ENCODE measurements around the gene BRD1. TPM values are rescaled to one million over a fixed set of nuclear protein-coding genes. Genes with fewer than 3 reads are reported as not detected.
A peak's percentile ranks its signal among the peaks of the same experiment; 100 is the strongest.

Gene BRD1
- total RNA-seq, 1 donor from 2014 or later, result 32.4 TPM

DNA sequence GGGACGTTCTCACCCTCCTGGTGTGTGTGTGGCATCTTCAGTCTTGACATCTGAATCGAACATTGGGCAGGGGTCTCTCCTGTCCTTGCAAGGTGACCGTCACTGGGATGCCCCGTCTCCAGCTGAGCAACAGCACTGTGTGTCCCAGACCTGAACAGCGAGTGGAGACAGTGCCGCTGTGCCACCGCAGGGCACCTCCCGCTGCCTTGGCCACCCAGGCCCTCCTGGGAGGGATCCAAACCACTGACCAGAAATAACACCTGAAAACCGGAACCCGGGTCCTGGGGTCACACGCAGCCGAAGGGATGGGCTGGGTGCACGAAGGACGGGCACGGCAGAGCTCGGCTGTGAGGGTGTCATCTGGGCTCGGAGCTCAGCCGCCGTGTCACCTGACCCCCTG lies 102.2 kb downstream of the BRD1 start:
- no peaks in the 10 kb centered on the region for H3K79me2 ChIP-seq (ENCODE audit: insufficient read depth, low read length)
- H3K4me1 ChIP-seq (ENCODE audit: insufficient read depth, low read length), result no peaks in the 10 kb centered on the region
- TF ChIP-seq EZH2 (IDR thresholded peaks at IDR 0.05; ENCODE audit: insufficient read depth, low read length), result no peak
- TF ChIP-seq, protein P1, sequence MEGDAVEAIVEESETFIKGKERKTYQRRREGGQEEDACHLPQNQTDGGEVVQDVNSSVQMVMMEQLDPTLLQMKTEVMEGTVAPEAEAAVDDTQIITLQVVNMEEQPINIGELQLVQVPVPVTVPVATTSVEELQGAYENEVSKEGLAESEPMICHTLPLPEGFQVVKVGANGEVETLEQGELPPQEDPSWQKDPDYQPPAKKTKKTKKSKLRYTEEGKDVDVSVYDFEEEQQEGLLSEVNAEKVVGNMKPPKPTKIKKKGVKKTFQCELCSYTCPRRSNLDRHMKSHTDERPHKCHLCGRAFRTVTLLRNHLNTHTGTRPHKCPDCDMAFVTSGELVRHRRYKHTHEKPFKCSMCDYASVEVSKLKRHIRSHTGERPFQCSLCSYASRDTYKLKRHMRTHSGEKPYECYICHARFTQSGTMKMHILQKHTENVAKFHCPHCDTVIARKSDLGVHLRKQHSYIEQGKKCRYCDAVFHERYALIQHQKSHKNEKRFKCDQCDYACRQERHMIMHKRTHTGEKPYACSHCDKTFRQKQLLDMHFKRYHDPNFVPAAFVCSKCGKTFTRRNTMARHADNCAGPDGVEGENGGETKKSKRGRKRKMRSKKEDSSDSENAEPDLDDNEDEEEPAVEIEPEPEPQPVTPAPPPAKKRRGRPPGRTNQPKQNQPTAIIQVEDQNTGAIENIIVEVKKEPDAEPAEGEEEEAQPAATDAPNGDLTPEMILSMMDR (IDR thresholded peaks at IDR 0.05; ENCODE audit: insufficient read depth, low read depth, low read length), result no peak
- Mint-ChIP-seq H3K4me1 (ENCODE audit: low read depth, unreplicated experiment) (no peaks in the 10 kb centered on the region), H3K36me3 (ENCODE audit: low read depth, unreplicated experiment) (no peaks in the 10 kb centered on the region), H3K4me3 (ENCODE audit: unreplicated experiment) (no peak overlapping the region), H3K9me3 (ENCODE audit: unreplicated experiment) (no peaks in the 10 kb centered on the region), H3K27me3 (ENCODE audit: low read depth, unreplicated experiment) (peaks cover 52% of the 10 kb centered on the region), H3K27ac (ENCODE audit: unreplicated experiment) (no peak overlapping the region)
- DNase-seq (ENCODE audit: low read depth) (no peak), FAIRE-seq (no peak)
- no peak overlapping the region for H3K4me2 ChIP-seq (ENCODE audit: low read length)
- no peak overlapping the region for H3K4me3 ChIP-seq (ENCODE audit: insufficient read depth, low read depth, low read length)
- no peak overlapping the region for H3K9ac ChIP-seq (ENCODE audit: low read length)
- H3K27me3 ChIP-seq (ENCODE audit: insufficient read depth, low read length), result no peaks in the 10 kb centered on the region
- H4K20me1 ChIP-seq (ENCODE audit: insufficient read depth, low read length), result no peaks in the 10 kb centered on the region
- no peak overlapping the region for H2AFZ ChIP-seq (ENCODE audit: low read depth, low read length)
- H3K27ac ChIP-seq (ENCODE audit: low read depth, low read length), result no peak overlapping the region
- H3K36me3 ChIP-seq (ENCODE audit: insufficient read depth, low read length), result no peaks in the 10 kb centered on the region
- H3K9me3 ChIP-seq (ENCODE audit: insufficient read depth, low read depth, low read length), result no peaks in the 10 kb centered on the region

DNA sequence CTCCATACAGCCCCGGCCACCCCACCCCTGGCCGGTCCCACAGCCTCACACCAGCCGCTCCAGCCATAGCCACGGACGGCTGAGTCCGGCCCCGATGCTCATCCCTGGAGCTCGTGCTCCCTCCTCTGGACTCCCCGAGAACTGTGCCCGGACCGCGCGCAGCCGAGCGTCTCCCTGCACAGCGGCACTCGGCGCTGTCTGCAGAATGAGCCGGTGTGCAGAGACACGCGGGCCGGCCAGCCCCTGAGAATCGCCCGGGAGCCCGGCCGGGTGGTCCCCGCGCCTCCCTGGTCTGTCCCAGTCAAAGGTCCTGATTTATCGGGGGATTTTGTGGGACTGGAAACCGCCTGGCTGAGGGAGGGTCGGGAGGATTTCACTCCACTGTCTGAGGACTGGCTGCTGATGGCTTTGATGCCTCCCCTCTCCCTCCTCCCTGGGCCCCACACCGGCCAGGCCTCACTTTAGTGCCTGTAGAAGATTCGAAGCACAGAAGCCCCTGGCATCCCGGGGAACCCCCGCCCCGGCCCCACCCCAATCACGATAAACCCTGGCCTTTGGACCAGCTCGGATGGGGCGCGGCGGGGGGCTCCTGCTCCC lies 102.7 kb downstream of the BRD1 start:
- Mint-ChIP-seq H3K4me3 (ENCODE audit: unreplicated experiment) (no peak overlapping the region), H3K27me3 (ENCODE audit: low read depth, unreplicated experiment) (peaks cover 51% of the 10 kb centered on the region), H3K4me1 (ENCODE audit: low read depth, unreplicated experiment) (no peaks in the 10 kb centered on the region), H3K9me3 (ENCODE audit: unreplicated experiment) (no peaks in the 10 kb centered on the region), H3K36me3 (ENCODE audit: low read depth, unreplicated experiment) (no peaks in the 10 kb centered on the region), H3K27ac (ENCODE audit: unreplicated experiment) (no peak overlapping the region)
- no peak overlapping the region for H2AFZ ChIP-seq (ENCODE audit: low read depth, low read length)
- no peaks in the 10 kb centered on the region for H3K79me2 ChIP-seq (ENCODE audit: insufficient read depth, low read length)
- H3K4me2 ChIP-seq (ENCODE audit: low read length), result no peak overlapping the region
- FAIRE-seq, result no peak
- H3K4me3 ChIP-seq (ENCODE audit: insufficient read depth, low read depth, low read length), result no peak overlapping the region
- no peaks in the 10 kb centered on the region for H3K36me3 ChIP-seq (ENCODE audit: insufficient read depth, low read length)
- peak; percentile 66 for TF ChIP-seq EZH2 (IDR thresholded peaks at IDR 0.05; ENCODE audit: insufficient read depth, low read length)
- TF ChIP-seq, protein P1 (IDR thresholded peaks at IDR 0.05; ENCODE audit: insufficient read depth, low read depth, low read length), result no peak
- H4K20me1 ChIP-seq (ENCODE audit: insufficient read depth, low read length), result no peaks in the 10 kb centered on the region
- H3K9me3 ChIP-seq (ENCODE audit: insufficient read depth, low read depth, low read length), result no peaks in the 10 kb centered on the region
- no peak overlapping the region for H3K27ac ChIP-seq (ENCODE audit: low read depth, low read length)
- no peak overlapping the region for H3K9ac ChIP-seq (ENCODE audit: low read length)
- H3K27me3 ChIP-seq (ENCODE audit: insufficient read depth, low read length), result no peaks in the 10 kb centered on the region
- peak; percentile 3 for DNase-seq (ENCODE audit: low read depth)
- no peaks in the 10 kb centered on the region for H3K4me1 ChIP-seq (ENCODE audit: insufficient read depth, low read length)

Measured in astrocyte (in vitro differentiated cells and primary cell).